ENCODE measurements around the gene ERCC5.

The ERCC5 gene

DNA sequence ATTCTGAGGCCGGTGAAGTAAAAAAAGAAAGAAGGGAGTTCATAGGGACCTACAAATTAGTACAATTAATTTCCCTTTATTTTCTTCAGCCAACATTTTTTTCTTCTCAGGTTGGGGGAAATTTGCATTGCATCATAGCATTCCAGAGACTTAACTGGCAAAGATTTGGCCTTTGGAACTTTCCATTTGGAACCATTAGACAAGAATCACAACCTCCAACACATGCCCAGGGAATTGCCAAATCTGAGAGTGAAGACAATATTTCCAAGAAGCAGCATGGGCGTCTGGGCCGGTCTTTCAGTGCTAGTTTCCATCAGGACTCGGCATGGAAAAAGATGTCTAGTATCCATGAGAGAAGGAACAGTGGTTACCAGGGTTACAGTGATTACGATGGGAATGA is 6.4 kb upstream of the ERCC5 start:
- no peak for DNase-seq (ENCODE audit: extremely low read depth, low read depth)
- no peak overlapping the region for H3K4me3 ChIP-seq (replicated peaks; ENCODE audit: low read depth, low read length)
- no peak for TF ChIP-seq CTCF (IDR thresholded peaks at IDR 0.05; ENCODE audit: low read depth, low read length, missing control alignments)

DNA sequence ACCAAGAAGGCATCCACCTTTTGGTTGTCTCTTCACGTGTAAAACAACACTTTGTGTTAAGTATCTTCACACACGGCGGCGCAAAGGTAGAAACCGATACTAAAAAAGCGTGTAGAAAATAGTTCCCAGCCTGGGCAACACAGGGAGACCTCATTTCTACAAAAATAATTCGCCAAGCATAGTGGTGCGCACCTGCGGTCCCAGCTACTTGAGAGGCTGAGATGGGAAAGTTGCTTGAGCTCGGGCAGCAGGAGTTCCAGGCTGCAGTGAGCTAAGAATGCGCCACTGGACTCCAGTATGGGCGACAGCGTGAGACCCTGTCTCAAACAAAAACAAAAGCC is 573 bp upstream of the ERCC5 start:
- peak overlapping the region; percentile 85 for H3K4me3 ChIP-seq (replicated peaks; ENCODE audit: low read depth, low read length)

DNA sequence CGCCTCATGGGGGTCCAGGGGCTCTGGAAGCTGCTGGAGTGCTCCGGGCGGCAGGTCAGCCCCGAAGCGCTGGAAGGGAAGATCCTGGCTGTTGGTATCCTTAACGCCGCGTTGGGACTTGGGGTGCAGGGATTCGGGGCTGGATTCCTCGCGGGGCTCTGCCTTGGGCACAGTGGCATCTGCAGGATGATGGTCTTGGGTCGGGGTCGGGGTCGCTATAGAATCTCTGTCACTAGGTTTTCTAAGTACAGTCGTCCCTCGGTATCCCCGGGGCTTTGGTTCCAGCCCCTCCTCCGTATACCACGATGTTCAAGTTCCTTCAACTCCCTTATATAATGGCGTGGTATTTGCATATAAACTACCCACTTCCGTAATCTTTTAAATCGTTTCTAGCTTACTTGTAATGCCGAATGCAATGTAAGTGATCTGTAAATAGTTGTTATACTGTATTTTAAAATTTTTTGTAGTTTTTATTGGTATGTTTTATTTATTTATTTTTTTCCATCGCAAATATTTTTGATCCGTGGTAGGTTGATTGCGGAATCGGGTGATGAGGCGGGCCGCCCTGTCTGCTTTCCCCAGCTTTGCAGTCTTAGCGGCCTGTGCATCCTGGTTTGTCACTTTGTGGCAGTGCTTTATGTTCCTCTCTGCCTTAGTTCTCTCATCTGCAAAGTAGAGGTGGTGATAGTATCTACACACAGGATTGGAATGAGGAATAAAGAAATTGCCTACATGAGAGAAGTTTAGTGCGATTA is 606 bp downstream of the ERCC5 start:
- no peak for TF ChIP-seq CTCF (IDR thresholded peaks at IDR 0.05; ENCODE audit: low read depth, low read length, missing control alignments)
- DNase-seq (ENCODE audit: extremely low read depth, low read depth), result no peak
- peak overlapping the region; percentile 85 for H3K4me3 ChIP-seq (replicated peaks; ENCODE audit: low read depth, low read length)

More for the DNA sequence above, 573 bp upstream of the ERCC5 start:
- TF ChIP-seq CTCF (IDR thresholded peaks at IDR 0.05; ENCODE audit: low read depth, low read length, missing control alignments), result no peak
- DNase-seq (ENCODE audit: extremely low read depth, low read depth), result no peak

- no peak for DNase-seq (ENCODE audit: extremely low read depth, low read depth)
- peak; percentile 58 for TF ChIP-seq CTCF (IDR thresholded peaks at IDR 0.05; ENCODE audit: low read depth, low read length, missing control alignments)
- peak overlapping the region; percentile 85 for H3K4me3 ChIP-seq (replicated peaks; ENCODE audit: low read depth, low read length)
Measured at GRCh38 chr13:102847272-102848234, 1.7 kb downstream of the ERCC5 start.

- no peak for TF ChIP-seq CTCF (IDR thresholded peaks at IDR 0.05; ENCODE audit: low read depth, low read length, missing control alignments)
- H3K4me3 ChIP-seq (replicated peaks; ENCODE audit: low read depth, low read length), result no peak overlapping the region
- no peak for DNase-seq (ENCODE audit: extremely low read depth, low read depth)
Measured at GRCh38 chr13:102848956-102849355, 3.1 kb downstream of the ERCC5 start.

DNA sequence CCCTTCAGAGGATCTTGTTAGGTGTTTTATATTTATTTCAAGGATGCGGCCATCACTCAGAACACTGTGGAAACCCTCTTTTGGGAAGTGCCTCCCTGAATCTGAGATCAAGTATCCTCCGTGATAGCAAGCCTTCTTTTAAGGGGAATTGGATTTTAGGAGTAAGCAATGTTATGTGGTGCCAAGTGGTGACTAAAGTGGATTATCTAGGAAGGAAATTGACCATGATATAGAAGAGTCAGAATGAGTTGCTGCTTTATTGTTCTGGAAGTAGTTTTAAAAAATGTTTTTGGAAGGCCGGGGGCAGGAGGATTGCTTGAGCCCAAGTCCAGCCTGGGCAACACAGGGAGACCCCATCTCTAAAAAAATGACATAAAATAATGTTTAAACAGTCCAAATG is 6.7 kb downstream of the ERCC5 start:
- no peak for TF ChIP-seq CTCF (IDR thresholded peaks at IDR 0.05; ENCODE audit: low read depth, low read length, missing control alignments)
- no peak for DNase-seq (ENCODE audit: extremely low read depth, low read depth)
- H3K4me3 ChIP-seq (replicated peaks; ENCODE audit: low read depth, low read length), result no peak overlapping the region

Measured in HFF-Myc (cell line).